Prostate gland (tissue), 2 donors: Measurements from ENCODE around the gene WNT3. TPM values are rescaled to one million over a fixed set of nuclear protein-coding genes. Genes with fewer than 3 reads are reported as not detected.

Source experiments
- DNase-seq: peaks from one replicate; pipeline ENCODE4 v3.0.0-alpha.2; 2019; ENCODE audit warnings: low spot score
- H3K27ac ChIP-seq, 2 donors: fragments of 200-600 bp; sonication (generic); 2 replicates each; pipeline ENCODE4 v1.5.1; 2017 to 2019
- H3K27me3 ChIP-seq: fragments of 200-600 bp; sonication (generic); replicated peaks from 2 replicates; pipeline ENCODE4 v1.5.1; 2019; ENCODE audit not compliant: insufficient read depth
- H3K36me3 ChIP-seq, 2 donors: fragments of 200-600 bp; sonication (generic); 1 replicate in 1 of 2; 2 replicates in 1 of 2; pipeline versions ENCODE4 v1.5.1 to v1.8.1; 2017 to 2019
- H3K4me1 ChIP-seq: fragments of 200-600 bp; sonication (generic); replicated peaks from 2 replicates; pipeline ENCODE4 v1.5.1; 2019
- H3K4me3 ChIP-seq, 2 donors: fragments of 200-600 bp; sonication (generic); 2 replicates each; pipeline ENCODE4 v1.5.1; 2017 to 2019
- H3K9me3 ChIP-seq: fragments of 200-600 bp; sonication (generic); 2 replicates; pipeline ENCODE4 v1.5.1; 2017
- CTCF ChIP-seq, 4 experiments: fragments of 200-600 bp in 2 of 4; fragments of 450-650 bp in 2 of 4; sonication (generic) in 2 of 4; IDR thresholded peaks; 1 replicate in 3 of 4; 2 replicates in 1 of 4; pipeline ENCODE4 v1.5.1; 2016 to 2019; ENCODE audit warnings: antibody characterized with exemption in 4 of 4, mild to moderate bottlenecking in 2 of 4, moderate library complexity in 2 of 4
- POLR2A ChIP-seq: fragments of 450-650 bp; IDR thresholded peaks from one replicate; pipeline ENCODE4 v1.6.1; 2016; ENCODE audit warnings: antibody characterized with exemption, mild to moderate bottlenecking
- POLR2AphosphoS5 ChIP-seq: sonication (generic); formaldehyde crosslinking; IDR thresholded peaks from one replicate; pipeline ENCODE4 v1.6.1; 2017; ENCODE audit warnings: antibody characterized with exemption
- WGBS: methylation state at CpG from one replicate; pipeline ENCODE4 v1.1.5; 2018; 5-methylcytosine and 5-hydroxymethylcytosine counted together
- intact Hi-C: fragments of 100-400 bp; cut with DNase I; formaldehyde crosslinking; loops from one replicate; pipeline ENCODE4 v1.14.2; 2022
- total RNA-seq, 2 donors: library from RNA; depleted of rRNA; stranded (reverse); fragments of >200 nt; gene quantifications; one replicate each; pipeline ENCODE4 v1.1.0, GENCODE V29; 2016

WNT3 gene
- total RNA-seq, 2 donors from 2014 or later: 2.0 to 7.7 TPM

- Histone ChIP-seq H3K4me1 (peaks cover 5% of the 10 kb centered on the region), H3K9me3 (no peaks in the 10 kb centered on the region), H3K27ac (no peak overlapping the region), H3K36me3 (no peaks in the 10 kb centered on the region), H3K27me3 (peaks cover 7% of the 10 kb centered on the region), H3K4me3 (no peak overlapping the region)
- 78% methylated on average over 12 of the region's 12 CpGs for WGBS
- TF ChIP-seq POLR2A (no peak), POLR2AphosphoS5 (no peak), CTCF (IDR thresholded peaks at IDR 0.05) (no peak)
- intact Hi-C loops: no loop called here
- DNase-seq: no peak
Measured at GRCh38 chr17:46815474-46816353, 2.8 kb downstream of the WNT3 start.

- peaks cover 5% of the 10 kb centered on the region for H3K27me3 ChIP-seq
Measured at GRCh38 chr17:46814446-46814845, 4.0 kb downstream of the WNT3 start.

GRCh38 chr17:46813920-46814319 is 4.6 kb downstream of the WNT3 start:
- peaks cover 4% of the 10 kb centered on the region for H3K4me1 ChIP-seq
- intact Hi-C loops: no loop called here
- WGBS: 84% methylated on average over 3 of the region's 3 CpGs
- no peaks in the 10 kb centered on the region for H3K9me3 ChIP-seq
- H3K36me3 ChIP-seq: no peaks in the 10 kb centered on the region
- TF ChIP-seq POLR2A (no peak), POLR2AphosphoS5 (no peak), CTCF (IDR thresholded peaks at IDR 0.05) (no peak)
- no peak overlapping the region for H3K27ac ChIP-seq
- no peak overlapping the region for H3K4me3 ChIP-seq
- no peak for DNase-seq
- peaks cover 5% of the 10 kb centered on the region for H3K27me3 ChIP-seq

More at GRCh38 chr17:46814446-46814845, 4.0 kb downstream of the WNT3 start:
- 64% methylated on average over 7 of the region's 7 CpGs for WGBS
- Histone ChIP-seq H3K4me1 (peaks cover 5% of the 10 kb centered on the region), H3K36me3 (no peaks in the 10 kb centered on the region), H3K4me3 (no peak overlapping the region), H3K9me3 (no peaks in the 10 kb centered on the region), H3K27ac (no peak overlapping the region)
- no peak for TF ChIP-seq POLR2AphosphoS5
- no peak for TF ChIP-seq CTCF (IDR thresholded peaks at IDR 0.05)
- TF ChIP-seq POLR2A: no peak
- no peak for DNase-seq
- intact Hi-C loops: no loop called here

GRCh38 chr17:46812624-46813318 is 5.7 kb downstream of the WNT3 start:
- Histone ChIP-seq H3K4me3 (no peak overlapping the region), H3K27me3 (peaks cover 3% of the 10 kb centered on the region)
- 53% methylated on average over 6 of the region's 6 CpGs for WGBS

More at GRCh38 chr17:46812624-46813318, 5.7 kb downstream of the WNT3 start:
- no peaks in the 10 kb centered on the region for H3K36me3 ChIP-seq
- TF ChIP-seq CTCF (IDR thresholded peaks at IDR 0.05) (no peak), POLR2A (no peak), POLR2AphosphoS5 (no peak)
- no peak overlapping the region for H3K27ac ChIP-seq
- no peak for DNase-seq
- no peaks in the 10 kb centered on the region for H3K4me1 ChIP-seq
- H3K9me3 ChIP-seq: no peaks in the 10 kb centered on the region
- intact Hi-C loops: no loop called here
